K562 (cell line): ENCODE results near the gene ELFN2. TPM values are rescaled to one million over a fixed set of nuclear protein-coding genes. Genes with fewer than 3 reads are reported as not detected.

Experiments
- ATAC-seq: fragments of 200-7000 bp; cut with Tn5 transposase; 3 replicates; pipeline ENCODE4 v1.9.1; 2020; ENCODE audit warnings: moderate library complexity
- BruUV-seq: library from RNA; stranded (reverse); fragments of 400-500 nt; replicated peaks from 2 replicates; lab custom pipeline; 2021; lab: Mats Ljungman, UMichigan
- CTCF ChIA-PET: fragments of 300-600 bp; formaldehyde crosslinking; extraction: SDS; loops from one replicate; lab custom pipeline; 2021; ENCODE audit warnings: low intra/inter-chr PET ratio; lab: Yijun Ruan, JAX
- POLR2A ChIA-PET: fragments of 300-600, 350-650 bp; sonication (Branson Sonifier 250); formaldehyde crosslinking; extraction: SDS; loops from one replicate; lab custom pipeline; 2021; ENCODE audit warnings: antibody characterized with exemption, inconsistent platforms; lab: Yijun Ruan, JAX
- DNase-seq, 4 experiments: peaks; one replicate each; pipeline versions ENCODE4 v3.0.0 to v3.0.0-alpha.2; 2011 to 2018; ENCODE audit warnings: low spot score in 3 of 4, mixed read lengths in 3 of 4; ENCODE audit errors: extremely low read depth in 1 of 4
- FAIRE-seq: peaks from 2 replicates; lab custom pipeline; 2011; peaks lifted over from hg19 to GRCh38; lab: Jason Lieb, UNC
- H2AFZ ChIP-seq: 2 replicates; pipeline ENCODE4 v1.6.0; 2011; ENCODE audit warnings: low read depth, low read length, control low read depth, inconsistent platforms
- H3K27ac ChIP-seq: fragments of 200-600 bp; 3 replicates; pipeline ENCODE4 v1.8.0; 2011; ENCODE audit warnings: low read depth, mild to moderate bottlenecking, control low read depth, inconsistent platforms, low read length, moderate library complexity, mixed read lengths; ENCODE audit errors: extremely low read depth
- H3K27me3 ChIP-seq, 2 experiments: fragments of 300-600 bp in 1 of 2; 2 replicates in 1 of 2; 3 replicates in 1 of 2; pipeline versions ENCODE4 v1.6.0 to v1.8.0; 2011; ENCODE audit warnings: inconsistent platforms in 2 of 2, low read length in 2 of 2, mild to moderate bottlenecking in 1 of 2, mixed read lengths in 1 of 2, moderate library complexity in 1 of 2; ENCODE audit not compliant: control insufficient read depth in 2 of 2, insufficient read depth in 2 of 2
- H3K36me3 ChIP-seq: fragments of 300-600 bp; 3 replicates; pipeline ENCODE4 v1.8.0; 2011; ENCODE audit warnings: mild to moderate bottlenecking, low read length, inconsistent platforms; ENCODE audit not compliant: control insufficient read depth, insufficient read depth
- H3K4me1 ChIP-seq, 2 experiments: fragments of 200-600 bp in 1 of 2; replicated peaks in 1 of 2; 2 replicates in 1 of 2; 3 replicates in 1 of 2; pipeline versions ENCODE4 v1.5.1 to v1.8.0; 2011; ENCODE audit warnings: inconsistent platforms in 2 of 2, low read length in 2 of 2, mild to moderate bottlenecking in 1 of 2, mixed read lengths in 1 of 2, moderate library complexity in 1 of 2; ENCODE audit not compliant: control insufficient read depth in 2 of 2, insufficient read depth in 2 of 2
- H3K4me2 ChIP-seq: 2 replicates; pipeline ENCODE4 v1.6.1; 2011; ENCODE audit warnings: low read length, control low read depth, inconsistent platforms, mixed read lengths; ENCODE audit not compliant: insufficient read depth
- H3K4me3 ChIP-seq: fragments of 200-600 bp; sonication (generic), shearing (Covaris generic); 2 replicates; pipeline ENCODE4 v1.5.1; 2016; ENCODE audit warnings: control low read depth, inconsistent platforms
- H3K79me2 ChIP-seq: fragments of 200-600 bp; 3 replicates; pipeline ENCODE4 v1.8.0; 2011; ENCODE audit warnings: low read length, inconsistent platforms; ENCODE audit not compliant: control insufficient read depth, insufficient read depth
- H3K9ac ChIP-seq, 2 experiments: 2 replicates each; pipeline versions ENCODE4 v1.6.0 to v1.6.1; 2011; ENCODE audit warnings: low read depth in 2 of 2, low read length in 2 of 2, control low read depth in 1 of 2, inconsistent platforms in 1 of 2, mild to moderate bottlenecking in 1 of 2, mixed read lengths in 1 of 2; ENCODE audit not compliant: insufficient read depth in 1 of 2
- H3K9me1 ChIP-seq: one replicate; pipeline ENCODE4 v1.6.0; 2011; ENCODE audit warnings: inconsistent platforms, mild to moderate bottlenecking, low read length, moderate library complexity; ENCODE audit not compliant: control insufficient read depth, insufficient read depth
- H3K9me3 ChIP-seq: replicated peaks from 2 replicates; pipeline ENCODE4 v1.5.1; 2011; ENCODE audit warnings: low read depth, low read length, inconsistent platforms; ENCODE audit not compliant: control insufficient read depth, insufficient read depth
- H4K20me1 ChIP-seq: replicated peaks from 2 replicates; pipeline ENCODE4 v1.6.1; 2011; ENCODE audit warnings: low read length, inconsistent platforms, mixed read lengths; ENCODE audit not compliant: control insufficient read depth, insufficient read depth
- BCOR ChIP-seq: fragments of 450-650 bp; IDR thresholded peaks from 2 replicates; pipeline ENCODE4 v1.6.1; 2016
- CCNT2 ChIP-seq: IDR thresholded peaks from 2 replicates; pipeline ENCODE4 v1.6.1; 2011; ENCODE audit warnings: borderline replicate concordance, low read depth, mild to moderate bottlenecking, moderate library complexity, mixed read lengths, low read length; ENCODE audit not compliant: insufficient read length; ENCODE audit errors: extremely low read depth
- CHD4 ChIP-seq: fragments of 200-600 bp; sonication (generic); IDR thresholded peaks from 3 replicates; pipeline ENCODE4 v1.6.1; 2012; ENCODE audit warnings: low read depth, mild to moderate bottlenecking, mixed read lengths, low read length, inconsistent platforms; ENCODE audit not compliant: insufficient read depth, insufficient replicate concordance, poor library complexity, severe bottlenecking
- FOXM1 ChIP-seq, 2 experiments: fragments of 450-650 bp in 1 of 2; sonication (generic) in 1 of 2; formaldehyde crosslinking in 1 of 2; IDR thresholded peaks; 2 replicates each; pipeline versions ENCODE4 v1.6.1 to v1.9.0; 2017 to 2022; ENCODE audit warnings: low read depth in 2 of 2, mild to moderate bottlenecking in 2 of 2, missing genetic modification reagents in 1 of 2, moderate library complexity in 1 of 2
- NR2C1 ChIP-seq, 2 experiments: fragments of 450-650 bp; IDR thresholded peaks; 2 replicates each; pipeline ENCODE4 v1.6.1; 2017; ENCODE audit warnings: mild to moderate bottlenecking in 2 of 2, antibody characterized with exemption in 1 of 2, inconsistent platforms in 1 of 2, missing compliant biosample characterization in 1 of 2, missing genetic modification characterization in 1 of 2
- PHTF2 ChIP-seq: fragments of 250-450 bp; sonication (Bioruptor Pico); IDR thresholded peaks from 2 replicates; pipeline ENCODE4 v1.5.0; 2021; ENCODE audit warnings: mild to moderate bottlenecking
- POU5F1 ChIP-seq: fragments of 150-350 bp; IDR thresholded peaks from 2 replicates; pipeline ENCODE4 v1.6.1; 2014; ENCODE audit warnings: borderline replicate concordance, low read length, low read depth, mild to moderate bottlenecking; ENCODE audit not compliant: partially characterized antibody
- RBM25 ChIP-seq: fragments of 200-400 bp; formaldehyde crosslinking; IDR thresholded peaks from 2 replicates; pipeline ENCODE4 v1.6.1; 2018; ENCODE audit warnings: low read length, low read depth, moderate library complexity; ENCODE audit not compliant: severe bottlenecking
- RNF2 ChIP-seq: sonication (generic); IDR thresholded peaks from 2 replicates; pipeline ENCODE4 v1.6.1; 2016
- SIN3B ChIP-seq: fragments of 450-650 bp; IDR thresholded peaks from 2 replicates; pipeline ENCODE4 v1.6.1; 2017; ENCODE audit warnings: low read depth, mild to moderate bottlenecking, moderate library complexity
- SMC3 ChIP-seq: conservative IDR thresholded peaks from 2 replicates; pipeline ENCODE4 v1.6.1; 2011; ENCODE audit warnings: low read depth, low read length, improper control_type of control experiment; ENCODE audit not compliant: insufficient read depth
- TCF3 ChIP-seq: sonication (generic); formaldehyde crosslinking; IDR thresholded peaks from 2 replicates; pipeline ENCODE4 v1.4.0; 2020; ENCODE audit warnings: mild to moderate bottlenecking, missing genetic modification reagents
- WGBS: fragments of 100-300 bp; shearing (Covaris generic); methylation state at CpG from one replicate; pipeline ENCODE4 v1.1.6; 2016; ENCODE audit warnings: low coverage, mixed read lengths; ENCODE audit not compliant: insufficient coverage; ENCODE audit errors: missing lambda C conversion rate; 5-methylcytosine and 5-hydroxymethylcytosine counted together
- in situ Hi-C: fragments of 300-500 bp; cut with MboI; formaldehyde crosslinking; loops from 4 replicates; pipeline ENCODE4 v1.15.0; 2018; ENCODE audit warnings: inconsistent platforms, mixed read lengths
- intact Hi-C: fragments of 100-400 bp; cut with micrococcal nuclease; formaldehyde crosslinking; loops from 2 replicates; pipeline ENCODE4 v1.14.2; 2022
- polyA plus RNA-seq, 8 experiments: library from polyadenylated mRNA; depleted of rRNA in 4 of 8; stranded (reverse) in 5 of 8; unstranded in 3 of 8; fragments of >200 nt; fragmentation: Nextera tagmentation in 2 of 8; fragmentation: Illumina TruSeq in 1 of 8; extraction: Ambion mirVana in 2 of 8; extraction: Trizol in 1 of 8; gene quantifications; 2 replicates each; pipeline versions ENCODE4 v1.2.1 to v1.2.3, GENCODE V29; 2011 to 2014; ENCODE audit warnings: inconsistent platforms in 1 of 8, missing spikeins in 1 of 8
- total RNA-seq, 7 experiments: library from RNA; depleted of rRNA in 6 of 7; stranded (reverse); fragments of >200 nt in 6 of 7; fragmentation: Illumina TruSeq in 2 of 7; extraction: Trizol in 2 of 7; gene quantifications; 2 replicates each; pipeline versions ENCODE4 v1.2.1 to v1.2.3, GENCODE V29; 2011 to 2021; ENCODE audit warnings: low replicate concordance in 1 of 7
- TF ChIP-seq, protein P1 (sequence below): sonication (generic); IDR thresholded peaks from 2 replicates; pipeline ENCODE4 v1.6.1; 2016
- TF ChIP-seq, protein P2 (sequence below): fragments of 250-450 bp; sonication (Bioruptor Pico); IDR thresholded peaks from 2 replicates; pipeline ENCODE4 v1.4.0; 2020

ELFN2 gene
- total and polyA plus RNA-seq, 9 of the 15 experiments (the other 6 are each of a cell fraction or from before 2014, with no cell fraction given), result not detected

DNA sequence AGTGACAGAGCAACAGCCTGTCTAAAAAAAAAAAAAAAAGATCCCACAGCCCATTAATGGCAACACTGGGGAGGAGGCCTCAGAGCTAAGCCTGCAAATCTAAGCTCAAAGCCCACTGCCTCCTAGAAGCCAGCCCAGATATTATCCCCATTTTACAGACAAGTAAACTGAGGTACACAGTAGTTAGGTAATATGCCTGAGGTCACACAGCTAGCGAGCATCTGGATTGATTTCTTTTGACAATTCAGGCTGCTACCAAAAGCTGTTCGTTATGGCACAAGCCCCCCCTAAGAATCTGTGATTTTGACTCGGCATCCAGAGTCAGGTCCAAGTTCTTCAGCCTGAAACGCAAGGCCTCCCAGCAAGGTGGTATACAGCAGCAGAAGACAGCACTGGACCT, 13.7 kb downstream of the ELFN2 start:
- no peaks in the 10 kb centered on the region for H3K9me1 ChIP-seq
- no TSS peak for BruUV-seq
- H3K79me2 ChIP-seq, result no peaks in the 10 kb centered on the region

DNA sequence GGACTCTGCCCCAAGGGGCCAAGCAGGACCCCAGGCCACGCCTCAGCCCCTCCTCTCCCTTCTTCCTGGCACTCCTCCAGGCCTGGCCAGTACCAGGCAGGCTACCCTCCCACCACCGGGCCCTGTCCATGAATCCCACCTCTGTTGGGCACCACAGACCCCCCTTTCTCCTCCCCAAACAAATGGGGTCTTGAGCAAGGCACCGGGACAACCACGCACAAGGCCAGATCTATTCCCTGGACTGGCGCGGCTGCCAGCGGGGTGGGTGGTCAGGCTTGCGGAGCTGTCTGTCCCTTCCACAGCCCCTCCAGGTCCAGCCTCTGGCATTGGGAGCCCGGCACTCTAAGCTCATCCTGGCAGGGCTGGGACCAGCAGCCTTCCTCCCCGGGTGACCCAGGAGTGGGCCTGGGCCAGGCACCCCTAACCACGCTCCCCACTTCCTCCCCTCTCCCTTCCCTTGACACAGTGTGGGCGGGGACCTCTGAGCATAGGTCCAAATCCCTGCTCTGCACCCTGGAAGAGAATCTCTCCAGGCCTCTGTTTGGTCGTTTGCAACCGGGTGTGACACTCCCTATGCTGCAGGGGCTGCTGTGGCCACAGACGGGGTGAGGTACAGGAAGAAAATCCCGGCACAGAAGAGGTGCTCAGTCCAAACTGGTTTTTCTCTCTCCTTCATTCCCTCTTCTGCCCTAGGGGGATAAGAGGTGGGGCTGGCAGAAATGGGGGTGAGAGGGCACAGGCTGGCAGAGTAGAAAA, 14.6 kb downstream of the ELFN2 start:
- Histone ChIP-seq H3K4me2 (no peak overlapping the region), H2AFZ (no peak overlapping the region), H4K20me1 (no peaks in the 10 kb centered on the region), H3K4me1 (peaks cover 0 to 13% of the 10 kb centered on the region in 2 experiments; a peak in 2 of 5 replicates), H3K9ac (no peak overlapping the region), H3K4me3 (no peak overlapping the region), H3K9me1 (no peaks in the 10 kb centered on the region), H3K36me3 (no peaks in the 10 kb centered on the region), H3K27me3 (peaks cover 4 to 29% of the 10 kb centered on the region in 2 experiments; a peak in 4 of 5 replicates), H3K79me2 (no peaks in the 10 kb centered on the region), H3K9me3 (no peaks in the 10 kb centered on the region), H3K27ac (no peak overlapping the region)
- CTCF ChIA-PET, result no interaction called here
- POLR2A ChIA-PET, result interaction anchor here (0.7 kb wide), 1 partner anchor 53 kb away, joined by 4 read pairs; no protein-coding TSS in a partner anchor
- no TSS peak for BruUV-seq
- no peak for FAIRE-seq
- in situ Hi-C loops, result no loop called here
- no peak for DNase-seq
- no peak for ATAC-seq
- intact Hi-C loops, result no loop called here
- 41% methylated on average over 6 of the region's 16 CpGs for WGBS
- TF ChIP-seq, protein P1, sequence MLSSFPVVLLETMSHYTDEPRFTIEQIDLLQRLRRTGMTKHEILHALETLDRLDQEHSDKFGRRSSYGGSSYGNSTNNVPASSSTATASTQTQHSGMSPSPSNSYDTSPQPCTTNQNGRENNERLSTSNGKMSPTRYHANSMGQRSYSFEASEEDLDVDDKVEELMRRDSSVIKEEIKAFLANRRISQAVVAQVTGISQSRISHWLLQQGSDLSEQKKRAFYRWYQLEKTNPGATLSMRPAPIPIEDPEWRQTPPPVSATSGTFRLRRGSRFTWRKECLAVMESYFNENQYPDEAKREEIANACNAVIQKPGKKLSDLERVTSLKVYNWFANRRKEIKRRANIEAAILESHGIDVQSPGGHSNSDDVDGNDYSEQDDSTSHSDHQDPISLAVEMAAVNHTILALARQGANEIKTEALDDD, result no peak
- TF ChIP-seq PHTF2 (CRISPR knock-in tag), result no peak
- TF ChIP-seq, protein P2, sequence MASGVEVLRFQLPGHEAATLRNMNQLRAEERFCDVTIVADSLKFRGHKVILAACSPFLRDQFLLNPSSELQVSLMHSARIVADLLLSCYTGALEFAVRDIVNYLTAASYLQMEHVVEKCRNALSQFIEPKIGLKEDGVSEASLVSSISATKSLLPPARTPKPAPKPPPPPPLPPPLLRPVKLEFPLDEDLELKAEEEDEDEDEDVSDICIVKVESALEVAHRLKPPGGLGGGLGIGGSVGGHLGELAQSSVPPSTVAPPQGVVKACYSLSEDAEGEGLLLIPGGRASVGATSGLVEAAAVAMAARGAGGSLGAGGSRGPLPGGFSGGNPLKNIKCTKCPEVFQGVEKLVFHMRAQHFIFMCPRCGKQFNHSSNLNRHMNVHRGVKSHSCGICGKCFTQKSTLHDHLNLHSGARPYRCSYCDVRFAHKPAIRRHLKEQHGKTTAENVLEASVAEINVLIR, result no peak
- TF ChIP-seq NR2C1 (IDR thresholded peaks at IDR 0.05), result no peak
- TF ChIP-seq NR2C1 (tag; IDR thresholded peaks at IDR 0.05), result no peak
- no peak for TF ChIP-seq SMC3
- TF ChIP-seq SIN3B, result no peak

More for the DNA sequence above, 13.7 kb downstream of the ELFN2 start:
- FAIRE-seq, result no peak
- CTCF ChIA-PET, result no interaction called here
- Histone ChIP-seq H3K27me3 (peaks cover 1 to 20% of the 10 kb centered on the region in 2 experiments; a peak in 3 of 5 replicates), H3K4me2 (no peak overlapping the region), H3K9me3 (no peaks in the 10 kb centered on the region), H3K4me1 (peaks cover 0 to 13% of the 10 kb centered on the region in 2 experiments; a peak in 2 of 5 replicates), H3K27ac (no peak overlapping the region), H3K9ac (no peak overlapping the region), H3K4me3 (no peak overlapping the region), H4K20me1 (no peaks in the 10 kb centered on the region), H2AFZ (no peak overlapping the region), H3K36me3 (no peaks in the 10 kb centered on the region)
- in situ Hi-C loops, result no loop called here
- no peak for DNase-seq
- TF ChIP-seq POU5F1, result no peak
- peak; percentile 59 for TF ChIP-seq RBM25
- no peak for TF ChIP-seq CCNT2
- no peak for TF ChIP-seq CHD4
- TF ChIP-seq BCOR, result peak; percentile 8; the same call in 1 of the 2 replicates
- TF ChIP-seq FOXM1 (IDR thresholded peaks at IDR 0.05; ENCODE audit: low read depth), result no peak
- no peak for TF ChIP-seq FOXM1 (CRISPR knock-in tag; IDR thresholded peaks at IDR 0.05; ENCODE audit: low read depth)
- no peak for TF ChIP-seq TCF3
- TF ChIP-seq RNF2, result no peak
- POLR2A ChIA-PET, result no interaction called here
- 5% methylated on average over 4 of the region's 4 CpGs for WGBS
- ATAC-seq, result no peak
- intact Hi-C loops, result no loop called here
